ENCODE measurements around the gene PHACTR3.

The PHACTR3 gene

DNA sequence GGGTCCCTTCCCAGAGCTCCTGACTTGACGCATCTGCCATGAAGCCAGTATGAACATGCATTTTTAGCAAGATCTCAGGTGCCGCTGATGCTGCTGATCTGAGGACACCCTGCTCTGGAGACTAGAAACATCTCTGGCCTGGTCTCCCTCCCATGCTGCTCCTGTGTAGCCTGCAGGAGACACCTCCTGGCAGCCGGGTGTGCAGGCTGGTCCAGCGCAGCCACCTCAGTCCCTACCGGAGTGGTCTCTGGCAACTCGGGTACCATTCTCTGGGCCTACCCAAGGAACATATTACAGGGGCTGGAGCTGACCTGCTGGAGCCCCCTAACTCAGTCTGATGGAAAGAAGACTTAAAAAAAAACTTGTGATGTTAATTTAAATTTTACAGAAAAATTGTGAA, 20.1 kb downstream of the PHACTR3 start:
- DNase-seq: no peak

DNA sequence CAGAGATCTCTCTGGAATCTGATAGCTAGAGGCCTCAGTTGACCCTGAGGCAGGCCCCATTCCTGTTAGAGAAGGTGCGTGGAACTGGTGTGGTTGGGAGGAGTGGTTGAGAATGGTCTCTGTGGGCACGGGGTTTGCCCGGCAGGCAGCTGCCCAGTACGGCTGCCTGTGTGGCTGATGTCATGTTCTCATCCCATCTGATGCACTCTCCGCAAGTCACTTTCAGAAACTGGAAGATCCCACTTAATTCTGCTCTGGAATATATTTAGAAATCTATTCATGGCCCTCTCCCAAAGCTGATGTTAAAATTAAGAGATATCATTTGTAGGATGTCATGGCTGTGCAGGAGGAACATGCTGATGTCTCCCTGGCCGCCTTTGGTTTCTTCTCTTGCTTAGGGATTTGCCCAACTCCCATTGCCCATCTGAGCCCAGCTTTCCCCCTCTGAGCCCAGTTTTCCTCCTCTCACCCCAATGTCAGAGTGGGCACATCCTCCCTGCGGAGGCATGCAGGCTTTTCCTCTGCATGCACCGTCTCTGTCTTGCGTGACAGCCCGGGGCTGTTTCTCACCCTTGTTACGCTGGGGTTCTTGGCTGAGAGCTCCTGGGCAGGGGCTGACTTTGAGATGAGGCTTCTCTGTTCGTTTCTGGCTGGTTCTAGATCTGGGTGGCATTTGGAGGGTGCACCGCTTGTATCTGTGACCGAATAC, 21.0 kb downstream of the PHACTR3 start:
- DNase-seq: no peak

- DNase-seq: no peak
Measured at GRCh38 chr20:59627298-59627697, 23.0 kb downstream of the PHACTR3 start.

GRCh38 chr20:59628171-59628570, 23.8 kb downstream of the PHACTR3 start:
- no peak for DNase-seq

DNA sequence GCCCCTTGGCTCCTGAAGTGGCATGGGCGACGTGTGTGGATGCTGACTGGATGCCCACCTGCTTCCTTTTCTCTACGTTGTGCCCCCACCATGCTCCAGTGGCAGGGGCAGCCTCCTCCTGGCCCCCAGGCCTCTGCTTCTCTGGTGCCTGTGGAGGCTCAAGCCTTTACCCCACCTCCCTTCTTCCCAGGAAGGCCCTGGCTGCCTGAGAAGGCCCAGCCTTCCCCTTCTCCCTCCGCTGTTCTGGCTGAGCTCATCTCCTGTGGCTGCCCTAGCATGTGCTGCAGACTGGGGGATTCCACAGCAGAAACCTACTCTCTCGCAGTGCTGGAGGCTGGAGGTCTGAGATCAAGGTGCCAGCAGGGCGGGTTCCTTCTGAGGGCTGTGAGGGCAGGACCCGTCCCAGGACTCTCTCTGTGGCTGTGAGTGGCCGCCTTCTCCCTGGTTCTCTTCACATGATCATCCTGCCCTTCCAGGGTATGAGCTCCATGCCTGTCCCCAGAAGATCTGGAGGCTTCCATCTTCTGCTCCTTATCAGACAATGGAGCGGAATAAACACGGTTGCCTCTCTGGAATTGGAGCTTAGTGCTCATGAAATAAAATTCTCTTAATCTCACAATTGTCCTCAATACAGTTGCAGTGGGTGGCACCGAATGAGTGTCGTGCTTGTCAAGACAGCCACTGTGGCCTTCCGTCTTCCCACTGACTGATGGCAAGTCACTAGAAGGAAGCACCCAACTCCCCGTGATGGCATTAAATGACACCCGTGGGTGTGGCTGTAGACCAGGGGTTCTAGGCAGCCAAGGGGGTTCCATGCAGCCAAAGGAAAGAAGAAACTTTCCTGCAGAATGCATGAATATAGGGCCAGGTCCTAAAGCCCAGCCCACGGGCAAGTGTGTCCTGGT, 25.1 kb downstream of the PHACTR3 start:
- no peak for DNase-seq

DNA sequence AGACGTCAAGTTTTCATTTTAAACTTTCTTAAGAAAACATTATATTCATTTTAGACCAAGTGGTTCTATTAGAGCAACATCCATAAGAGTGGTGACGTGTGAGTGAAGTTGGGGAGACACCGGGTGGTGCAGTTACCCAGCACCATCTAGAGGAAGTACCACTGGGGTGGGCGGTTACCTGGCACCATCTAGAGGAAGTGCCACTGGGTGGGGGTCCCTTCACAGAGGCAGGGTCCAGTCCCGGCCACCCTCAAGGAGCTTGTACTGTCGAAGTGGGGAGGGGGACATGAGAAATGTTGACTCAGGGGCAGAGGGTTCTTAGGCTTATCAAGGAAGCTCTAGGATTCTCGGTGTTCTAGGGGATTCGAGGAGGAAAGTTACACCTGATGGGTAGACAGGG, 26.2 kb downstream of the PHACTR3 start:
- no peak for DNase-seq

GRCh38 chr20:59631751-59632540, 27.6 kb downstream of the PHACTR3 start:
- no peak for DNase-seq

DNA sequence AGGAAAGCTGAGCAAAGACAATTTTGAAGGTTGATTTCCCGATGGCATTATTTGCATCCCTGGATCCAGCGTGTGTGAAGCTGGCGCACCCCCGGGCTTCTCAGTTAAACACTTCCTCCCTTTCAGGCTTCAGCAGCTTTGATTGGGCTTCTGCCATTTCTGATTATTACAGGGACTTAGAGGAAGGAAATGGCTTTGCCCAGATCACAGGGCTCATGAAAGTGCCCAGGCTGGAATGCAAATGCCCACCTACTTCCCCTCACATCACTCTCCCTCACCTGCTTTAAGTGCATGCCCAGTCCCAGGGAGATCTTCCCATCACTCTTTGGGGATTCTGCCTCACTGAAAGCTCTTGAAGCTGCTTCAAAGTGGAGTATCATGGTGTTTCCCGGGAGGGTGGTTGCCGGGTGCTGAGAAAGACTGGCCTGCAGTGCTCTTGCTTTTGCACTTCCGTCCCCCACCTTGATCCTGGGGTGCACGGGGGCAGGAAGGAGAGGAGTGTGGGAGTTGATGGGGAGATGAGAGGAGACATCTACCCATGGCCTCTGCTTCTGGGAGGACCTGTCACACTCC, 28.3 kb downstream of the PHACTR3 start:
- DNase-seq: no peak

DNA sequence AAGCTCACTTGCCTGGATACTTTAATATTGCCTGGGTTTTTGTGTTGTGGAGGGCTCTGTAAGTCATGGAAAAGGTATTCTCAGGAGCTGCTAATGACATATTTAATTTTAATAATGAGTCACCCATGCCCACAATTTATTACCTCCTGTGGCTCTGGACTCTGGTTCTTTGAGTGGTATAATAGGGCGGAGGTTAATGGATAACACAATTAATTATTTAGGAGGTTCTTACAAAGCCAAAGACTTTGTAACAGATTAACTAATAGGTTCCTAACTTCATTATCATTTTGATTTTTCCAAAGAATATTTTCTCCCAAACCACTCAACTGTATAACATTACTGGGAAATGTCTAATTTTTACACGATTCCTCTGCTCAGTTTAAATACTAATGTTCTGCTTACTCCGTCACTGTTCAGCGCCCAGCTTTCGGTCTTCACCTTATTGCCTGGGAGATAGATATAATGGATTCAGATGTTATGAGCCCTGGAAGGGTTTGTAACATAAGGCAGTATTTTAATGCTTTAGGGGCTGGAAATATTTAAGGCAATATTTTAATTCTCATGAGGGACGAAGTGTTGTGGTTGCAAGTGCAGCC, 29.4 kb downstream of the PHACTR3 start:
- no peak for DNase-seq

GRCh38 chr20:59634435-59635005, 30.2 kb downstream of the PHACTR3 start:
- no peak for DNase-seq

- DNase-seq: no peak
Measured at GRCh38 chr20:59636766-59637370, 32.5 kb downstream of the PHACTR3 start.

GRCh38 chr20:59640267-59640666, 35.9 kb downstream of the PHACTR3 start:
- DNase-seq: no peak

DNA sequence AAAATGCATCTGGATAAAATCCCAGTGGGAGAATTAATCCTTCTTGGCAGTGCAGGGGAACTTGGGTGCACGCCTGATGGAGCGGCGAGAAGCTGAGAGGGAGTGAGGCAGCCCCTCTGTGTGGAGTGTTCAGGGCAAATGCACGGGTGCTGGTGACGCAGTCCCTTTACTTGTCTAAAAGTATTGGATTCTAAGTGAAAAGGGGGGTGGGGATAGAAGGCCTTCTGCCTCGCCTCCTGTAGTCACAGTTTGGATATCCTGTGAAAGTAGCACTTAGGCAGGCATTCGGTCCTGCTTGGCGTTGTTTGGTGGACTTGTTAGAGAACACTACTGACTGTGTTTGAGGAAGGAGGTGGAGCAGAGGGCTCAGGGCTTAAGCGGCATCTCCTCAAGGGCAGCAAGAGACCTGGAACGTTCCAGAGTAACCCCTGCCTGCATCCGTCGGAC, 39.3 kb downstream of the PHACTR3 start:
- no peak for DNase-seq

- DNase-seq: no peak
Measured at GRCh38 chr20:59644371-59644939, 40.1 kb downstream of the PHACTR3 start.

- DNase-seq: no peak
Measured at GRCh38 chr20:59645271-59645670, 40.9 kb downstream of the PHACTR3 start.

DNA sequence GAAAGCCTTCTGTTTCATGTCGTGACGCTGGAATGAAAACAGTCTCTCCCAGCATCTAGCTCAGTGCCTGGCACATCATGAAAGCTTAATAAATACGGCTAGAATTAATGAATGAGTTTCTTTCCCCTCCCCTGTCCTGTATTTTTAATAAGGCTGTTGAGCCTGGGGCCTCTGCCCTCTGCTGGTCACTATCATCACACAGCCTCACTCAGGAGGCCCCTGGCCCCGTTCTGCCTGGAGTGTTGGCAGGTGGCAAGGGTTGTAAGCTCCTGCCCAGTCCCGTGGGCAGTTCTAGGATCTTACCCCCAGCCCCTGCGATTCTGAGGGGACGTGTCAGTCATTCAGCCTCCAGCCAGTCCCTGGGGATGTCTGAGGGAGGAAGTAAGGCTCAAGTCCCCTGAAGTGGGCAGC, 41.4 kb downstream of the PHACTR3 start:
- DNase-seq: no peak

GRCh38 chr20:59646487-59646886, 42.1 kb downstream of the PHACTR3 start:
- no peak for DNase-seq

DNA sequence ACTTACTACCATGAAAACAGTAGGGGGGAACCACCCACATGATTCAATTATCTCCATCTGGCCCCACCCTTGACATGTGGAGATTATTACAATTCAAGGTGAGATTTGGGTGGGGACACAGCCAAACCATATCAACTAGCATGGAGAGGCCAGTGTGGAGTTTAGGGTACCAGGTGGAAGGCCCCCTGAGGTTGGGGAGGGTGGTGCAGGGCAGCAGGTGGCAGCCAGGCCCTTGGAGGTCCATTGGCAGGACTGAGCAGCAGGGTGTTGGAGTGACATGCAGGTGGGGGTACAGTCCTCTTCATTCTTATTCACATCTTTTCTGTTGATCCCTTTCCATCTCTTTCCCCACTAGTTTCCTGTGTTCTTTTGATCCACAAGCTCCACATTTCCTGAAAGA, 42.9 kb downstream of the PHACTR3 start:
- no peak for DNase-seq

DNA sequence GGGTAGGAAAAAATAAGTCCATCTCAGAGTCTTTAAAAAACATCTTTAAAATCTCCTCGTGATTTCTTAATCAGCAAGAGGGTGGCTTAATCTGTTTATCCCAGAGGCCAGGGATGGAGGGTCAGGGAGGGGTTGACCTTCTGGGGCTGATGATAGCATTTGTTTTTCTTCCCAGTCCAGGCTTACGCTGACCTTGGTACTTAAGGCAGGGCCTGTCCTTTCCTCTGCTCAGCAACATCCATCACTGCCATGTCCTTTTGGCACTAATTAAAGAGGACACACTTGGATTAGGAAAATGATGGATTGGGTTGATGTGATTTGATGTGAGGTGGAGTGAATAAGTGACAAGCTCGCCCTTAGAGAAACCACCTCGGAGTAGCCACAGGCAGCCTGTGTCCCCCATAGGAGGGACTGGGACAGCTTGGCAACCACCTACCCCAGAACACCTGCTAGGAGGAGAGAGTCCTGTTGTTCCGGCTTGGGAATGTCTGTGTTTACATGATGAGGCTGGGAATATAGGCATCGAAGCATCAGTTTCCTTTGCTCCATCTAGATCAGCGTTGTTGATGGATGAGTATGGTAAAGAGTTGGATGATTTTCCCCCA, 44.2 kb downstream of the PHACTR3 start:
- no peak for DNase-seq

- DNase-seq: no peak
Measured at GRCh38 chr20:59650418-59650817, 46.1 kb downstream of the PHACTR3 start.

- no peak for DNase-seq
Measured at GRCh38 chr20:59652381-59652780, 48.0 kb downstream of the PHACTR3 start.
